Nephron progenitor cell (in vitro differentiated cells): ENCODE measurements around the gene ELANE.
"Not testable (repeated sequence)": the region's sequence is repeated elsewhere in the genome, so short reads cannot be mapped to it uniquely, and the experiment has no call there.

Source experiments
- DNase-seq: peaks from one replicate; pipeline ENCODE4 v3.0.0; 2021
- H3K27ac Mint-ChIP-seq: 2 replicates; pipeline ENCODE4 v1.8.0; 2021; ENCODE audit warnings: mild to moderate bottlenecking, moderate library complexity, mixed read lengths
- H3K27me3 Mint-ChIP-seq: 2 replicates; pipeline ENCODE4 v1.8.0; 2021; ENCODE audit warnings: mild to moderate bottlenecking, low read depth, mixed read lengths; ENCODE audit not compliant: poor library complexity
- H3K36me3 Mint-ChIP-seq: 2 replicates; pipeline ENCODE4 v1.8.0; 2021; ENCODE audit warnings: low read depth, mixed read lengths
- H3K4me1 Mint-ChIP-seq: 2 replicates; pipeline ENCODE4 v1.8.0; 2021; ENCODE audit warnings: mixed read lengths
- H3K4me3 Mint-ChIP-seq: 2 replicates; pipeline ENCODE4 v1.8.0; 2021; ENCODE audit warnings: mild to moderate bottlenecking, moderate library complexity, mixed read lengths
- H3K9me3 Mint-ChIP-seq: 2 replicates; pipeline ENCODE4 v1.8.0; 2021; ENCODE audit warnings: mild to moderate bottlenecking, moderate library complexity, mixed read lengths
- TF ChIP-seq, protein P1 (sequence below): fragments of 200-600 bp; sonication (generic); IDR thresholded peaks from 2 replicates; pipeline ENCODE4 v1.5.0; 2021; ENCODE audit warnings: antibody characterized with exemption

The ELANE gene

DNA sequence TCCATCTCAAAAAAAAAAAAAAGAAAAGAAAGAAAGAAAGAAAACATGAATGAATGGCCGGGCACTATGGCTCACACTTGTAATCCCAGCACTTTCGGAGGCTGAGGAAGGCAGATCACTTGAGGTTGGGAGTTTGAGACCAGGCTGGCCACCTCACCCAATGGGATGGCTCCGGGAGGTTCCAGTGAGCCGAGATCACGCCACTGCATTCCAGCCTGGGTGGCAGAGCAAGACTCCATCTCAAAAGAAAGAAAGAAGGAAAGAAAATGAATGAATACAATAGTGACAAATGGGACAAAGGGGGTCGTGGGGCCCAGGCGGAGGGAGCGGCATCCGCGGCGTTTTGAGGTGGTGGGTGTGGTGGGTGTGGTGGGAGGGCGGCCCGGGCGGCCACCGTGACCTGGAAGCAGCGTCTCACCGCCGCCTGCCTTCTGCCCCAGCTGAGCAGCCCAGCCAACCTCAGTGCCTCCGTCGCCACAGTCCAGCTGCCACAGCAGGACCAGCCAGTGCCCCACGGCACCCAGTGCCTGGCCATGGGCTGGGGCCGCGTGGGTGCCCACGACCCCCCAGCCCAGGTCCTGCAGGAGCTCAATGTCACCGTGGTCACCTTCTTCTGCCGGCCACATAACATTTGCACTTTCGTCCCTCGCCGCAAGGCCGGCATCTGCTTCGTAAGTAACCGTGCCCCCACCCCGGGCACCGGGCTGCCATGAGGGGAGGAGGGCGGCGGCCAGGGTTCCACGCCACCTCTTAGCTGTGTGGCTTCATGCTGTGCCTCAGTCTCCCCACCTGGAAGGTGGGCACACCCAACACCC is 6.2 kb upstream of the ELANE start:
- no peak overlapping the region for H3K27ac Mint-ChIP-seq
- H3K36me3 Mint-ChIP-seq = no peaks in the 10 kb centered on the region
- peaks cover 33% of the 10 kb centered on the region for H3K4me1 Mint-ChIP-seq
- DNase-seq = no peak
- no peak overlapping the region for H3K4me3 Mint-ChIP-seq
- peaks cover 53% of the 10 kb centered on the region for H3K27me3 Mint-ChIP-seq
- TF ChIP-seq, protein P1, sequence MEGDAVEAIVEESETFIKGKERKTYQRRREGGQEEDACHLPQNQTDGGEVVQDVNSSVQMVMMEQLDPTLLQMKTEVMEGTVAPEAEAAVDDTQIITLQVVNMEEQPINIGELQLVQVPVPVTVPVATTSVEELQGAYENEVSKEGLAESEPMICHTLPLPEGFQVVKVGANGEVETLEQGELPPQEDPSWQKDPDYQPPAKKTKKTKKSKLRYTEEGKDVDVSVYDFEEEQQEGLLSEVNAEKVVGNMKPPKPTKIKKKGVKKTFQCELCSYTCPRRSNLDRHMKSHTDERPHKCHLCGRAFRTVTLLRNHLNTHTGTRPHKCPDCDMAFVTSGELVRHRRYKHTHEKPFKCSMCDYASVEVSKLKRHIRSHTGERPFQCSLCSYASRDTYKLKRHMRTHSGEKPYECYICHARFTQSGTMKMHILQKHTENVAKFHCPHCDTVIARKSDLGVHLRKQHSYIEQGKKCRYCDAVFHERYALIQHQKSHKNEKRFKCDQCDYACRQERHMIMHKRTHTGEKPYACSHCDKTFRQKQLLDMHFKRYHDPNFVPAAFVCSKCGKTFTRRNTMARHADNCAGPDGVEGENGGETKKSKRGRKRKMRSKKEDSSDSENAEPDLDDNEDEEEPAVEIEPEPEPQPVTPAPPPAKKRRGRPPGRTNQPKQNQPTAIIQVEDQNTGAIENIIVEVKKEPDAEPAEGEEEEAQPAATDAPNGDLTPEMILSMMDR = no peak
- H3K9me3 Mint-ChIP-seq = no peaks in the 10 kb centered on the region

DNA sequence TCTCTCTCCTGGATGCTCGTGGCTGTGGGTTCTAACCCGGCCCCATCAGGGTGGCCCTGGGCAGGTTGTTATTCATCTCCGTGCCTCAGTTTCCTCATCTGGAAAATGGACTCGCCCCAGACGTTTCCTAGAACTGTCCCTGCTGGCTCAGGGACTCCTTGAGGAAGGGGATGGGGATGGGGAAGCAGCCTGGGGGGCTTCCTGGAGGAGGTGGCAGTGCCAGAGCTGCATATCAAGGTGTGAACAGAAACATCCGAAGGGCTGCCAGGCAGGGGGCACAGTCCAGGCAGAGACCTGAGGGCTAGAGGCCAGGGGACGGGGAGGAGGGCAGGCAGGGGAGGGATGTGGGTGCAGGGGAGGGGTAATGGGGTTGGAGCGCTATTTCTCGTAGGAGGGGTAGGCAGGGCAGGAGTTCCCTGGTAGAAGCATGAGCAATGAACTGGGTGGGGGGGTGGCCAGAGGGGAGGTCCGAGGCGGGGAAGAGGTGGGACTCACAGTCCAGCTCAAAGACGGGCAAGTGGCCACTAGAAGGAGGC is 3.6 kb upstream of the ELANE start:
- H3K36me3 Mint-ChIP-seq = no peaks in the 10 kb centered on the region
- H3K9me3 Mint-ChIP-seq = no peaks in the 10 kb centered on the region
- no peak overlapping the region for H3K27ac Mint-ChIP-seq
- TF ChIP-seq, protein P1 = no peak
- no peak for DNase-seq
- peaks cover 27% of the 10 kb centered on the region for H3K4me1 Mint-ChIP-seq
- no peak overlapping the region for H3K4me3 Mint-ChIP-seq
- H3K27me3 Mint-ChIP-seq = peaks cover 32% of the 10 kb centered on the region

DNA sequence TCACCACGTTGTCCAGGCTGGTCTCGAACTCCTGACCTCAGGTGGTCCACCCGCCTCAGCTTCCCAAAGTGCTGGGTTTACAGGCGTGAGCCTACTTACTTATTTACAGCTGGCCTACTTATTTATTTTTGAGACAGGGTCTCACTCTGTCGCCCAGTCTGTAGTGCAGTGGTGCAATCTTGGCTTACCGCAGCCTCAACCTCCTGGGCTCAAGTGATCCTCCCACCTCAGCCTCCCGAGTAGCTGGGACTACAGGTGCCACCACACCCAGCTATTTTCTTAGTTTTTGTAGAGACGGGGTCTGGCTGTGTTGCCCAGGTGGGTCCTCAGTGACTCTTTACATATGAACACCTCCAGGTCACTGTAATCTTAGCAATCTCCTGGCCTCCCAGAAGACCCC is 2.9 kb upstream of the ELANE start:
- not testable (repeated sequence) for DNase-seq, H3K36me3 Mint-ChIP-seq, H3K4me3 Mint-ChIP-seq, H3K9me3 Mint-ChIP-seq, H3K27ac Mint-ChIP-seq
- Mint-ChIP-seq H3K27me3 (peaks cover 30% of the 10 kb centered on the region), H3K4me1 (peaks cover 27% of the 10 kb centered on the region)

- Mint-ChIP-seq H3K27ac (no peak overlapping the region), H3K4me1 (peaks cover 23% of the 10 kb centered on the region), H3K9me3 (no peaks in the 10 kb centered on the region), H3K27me3 (peaks cover 24% of the 10 kb centered on the region), H3K4me3 (no peak overlapping the region), H3K36me3 (no peaks in the 10 kb centered on the region)
- no peak for DNase-seq
- TF ChIP-seq, protein P1 = no peak
These were observed 1.7 kb upstream of the ELANE start for GRCh38 chr19:850221-850978.

GRCh38 chr19:850979-851335 is 1.1 kb upstream of the ELANE start:
- H3K36me3 Mint-ChIP-seq = no peaks in the 10 kb centered on the region
- DNase-seq = no peak
- TF ChIP-seq, protein P1 = no peak
- H3K4me3 Mint-ChIP-seq = no peak overlapping the region
- no peak overlapping the region for H3K27ac Mint-ChIP-seq
- peaks cover 20% of the 10 kb centered on the region for H3K27me3 Mint-ChIP-seq
- H3K9me3 Mint-ChIP-seq = no peaks in the 10 kb centered on the region
- H3K4me1 Mint-ChIP-seq = peaks cover 18% of the 10 kb centered on the region

DNA sequence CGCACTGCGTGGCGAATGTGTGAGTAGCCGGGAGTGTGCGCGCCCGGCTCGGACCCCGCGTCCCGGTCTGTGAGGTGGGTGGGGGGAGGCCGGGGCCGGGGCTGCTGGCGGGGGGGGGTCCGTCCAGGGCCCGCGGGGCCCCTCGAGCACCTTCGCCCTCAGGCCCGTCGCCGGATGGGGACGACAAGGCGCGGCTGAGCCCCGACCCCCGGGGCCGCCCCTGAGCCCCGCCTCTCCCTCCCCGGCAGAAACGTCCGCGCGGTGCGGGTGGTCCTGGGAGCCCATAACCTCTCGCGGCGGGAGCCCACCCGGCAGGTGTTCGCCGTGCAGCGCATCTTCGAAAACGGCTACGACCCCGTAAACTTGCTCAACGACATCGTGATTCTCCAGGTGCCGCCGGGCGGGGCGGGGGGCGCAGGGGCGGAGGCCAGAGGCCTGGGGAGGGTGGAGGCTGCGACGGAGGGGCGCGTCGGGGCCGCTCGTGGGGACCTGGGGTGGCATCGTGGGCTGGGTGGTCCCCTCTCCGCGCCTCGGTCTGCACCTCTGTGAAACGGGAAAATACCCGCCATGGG is 997 bp downstream of the ELANE start:
- no peak for DNase-seq
- Mint-ChIP-seq H3K36me3 (no peaks in the 10 kb centered on the region), H3K27me3 (peaks cover 23% of the 10 kb centered on the region), H3K9me3 (no peaks in the 10 kb centered on the region), H3K4me3 (no peak overlapping the region), H3K4me1 (peaks cover 4% of the 10 kb centered on the region), H3K27ac (no peak overlapping the region)
- TF ChIP-seq, protein P1 = no peak

DNA sequence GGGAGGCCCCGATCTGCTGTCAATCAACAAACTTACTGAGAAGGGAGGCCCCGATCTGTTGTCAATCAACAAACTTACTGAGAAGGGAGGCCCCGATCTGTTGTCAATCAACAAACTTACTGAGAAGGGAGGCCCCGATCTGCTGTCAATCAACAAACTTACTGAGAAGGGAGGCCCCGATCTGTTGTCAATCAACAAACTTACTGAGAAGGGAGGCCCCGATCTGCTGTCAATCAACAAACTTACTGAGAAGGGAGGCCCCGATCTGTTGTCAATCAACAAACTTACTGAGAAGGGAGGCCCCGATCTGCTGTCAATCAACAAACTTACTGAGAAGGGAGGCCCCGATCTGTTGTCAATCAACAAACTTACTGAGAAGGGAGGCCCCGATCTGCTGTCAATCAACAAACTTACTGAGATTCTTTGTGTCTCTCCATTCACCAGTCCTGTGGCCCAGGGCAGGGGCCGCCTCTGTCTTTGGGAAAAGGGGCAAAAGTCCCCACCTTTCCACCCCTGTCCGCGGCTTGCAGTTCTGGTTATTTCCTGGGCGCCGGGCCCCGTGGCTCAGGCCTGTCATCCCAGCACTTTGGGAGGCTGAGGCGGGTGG is 1.6 kb downstream of the ELANE start:
- H3K4me3 Mint-ChIP-seq, H3K9me3 Mint-ChIP-seq: not testable (repeated sequence)

More for the DNA sequence above, 1.6 kb downstream of the ELANE start:
- not testable (repeated sequence) for DNase-seq, H3K4me1 Mint-ChIP-seq, H3K27ac Mint-ChIP-seq, H3K36me3 Mint-ChIP-seq
- H3K27me3 Mint-ChIP-seq = peaks cover 26% of the 10 kb centered on the region
